HepG2 (cell line): ENCODE results near the gene ZFP62. TPM values are rescaled to one million over a fixed set of nuclear protein-coding genes. Genes with fewer than 3 reads are reported as not detected.

ENCODE experiments used
- KDM2A ChIP-seq: sonication (generic); formaldehyde crosslinking; IDR thresholded peaks from 2 replicates; pipeline ENCODE4 v1.4.0; 2020; ENCODE audit warnings: low read depth, missing genetic modification reagents, borderline replicate concordance
- MYC ChIP-seq: sonication (generic); formaldehyde crosslinking; IDR thresholded peaks from 2 replicates; pipeline ENCODE4 v1.9.0; 2021; ENCODE audit warnings: missing genetic modification reagents, borderline replicate concordance
- NFYC ChIP-seq: IDR thresholded peaks from 2 replicates; pipeline ENCODE4 v1.6.1; 2016; ENCODE audit warnings: missing genetic modification reagents, missing compliant biosample characterization
- POGZ ChIP-seq: sonication (generic); formaldehyde crosslinking; IDR thresholded peaks from 2 replicates; pipeline ENCODE4 v1.4.0; 2020; ENCODE audit warnings: mild to moderate bottlenecking, missing genetic modification reagents
- XBP1 ChIP-seq: sonication (generic); formaldehyde crosslinking; IDR thresholded peaks from 2 replicates; pipeline ENCODE4 v1.5.0; 2020; ENCODE audit warnings: missing genetic modification reagents
- ZNF234 ChIP-seq: sonication (generic); formaldehyde crosslinking; conservative IDR thresholded peaks from 2 replicates; pipeline ENCODE4 v1.5.1; 2020; ENCODE audit warnings: mild to moderate bottlenecking, missing genetic modification reagents
- ZNF678 ChIP-seq: sonication (generic); formaldehyde crosslinking; IDR thresholded peaks from 2 replicates; pipeline ENCODE4 v1.4.0; 2020; ENCODE audit warnings: mild to moderate bottlenecking, missing genetic modification reagents
- polyA plus RNA-seq, 8 experiments: library from polyadenylated mRNA; depleted of rRNA in 3 of 8; stranded (reverse) in 7 of 8; unstranded in 1 of 8; fragments of >200 nt; fragmentation: Illumina TruSeq in 4 of 8; extraction: Trizol in 4 of 8; gene quantifications; 2 replicates each; pipeline versions ENCODE4 v1.2.1 to v1.2.3, GENCODE V29; 2011 to 2016; ENCODE audit warnings: low read depth in 4 of 8, missing spikeins in 1 of 8, mixed read lengths in 1 of 8; ENCODE audit not compliant: insufficient read depth in 1 of 8
- total RNA-seq, 5 experiments: library from RNA; depleted of rRNA; stranded (reverse); fragments of >200 nt; fragmentation: Illumina TruSeq; extraction: Trizol; gene quantifications; 2 replicates each; pipeline ENCODE4 v1.2.3, GENCODE V29; 2016; ENCODE audit warnings: low read depth in 1 of 5
- TF ChIP-seq, protein P1 (sequence below): sonication (generic); formaldehyde crosslinking; IDR thresholded peaks from 2 replicates; pipeline ENCODE4 v1.5.1; 2020; ENCODE audit warnings: mild to moderate bottlenecking, missing genetic modification reagents, borderline replicate concordance
- TF ChIP-seq, protein P2 (sequence below): sonication (generic); formaldehyde crosslinking; conservative IDR thresholded peaks from 2 replicates; pipeline ENCODE4 v1.8.0; 2022; ENCODE audit warnings: mild to moderate bottlenecking, moderate library complexity, missing genetic modification reagents

The ZFP62 gene
- total and polyA plus RNA-seq, 2 of the 13 experiments (the other 11 are each of a cell fraction or from before 2014, with no cell fraction given): 8.2 to 19.4 TPM

GRCh38 chr5:180810210-180810958 lies 50.7 kb downstream of the ZFP62 start (continued):
- TF ChIP-seq, protein P1, sequence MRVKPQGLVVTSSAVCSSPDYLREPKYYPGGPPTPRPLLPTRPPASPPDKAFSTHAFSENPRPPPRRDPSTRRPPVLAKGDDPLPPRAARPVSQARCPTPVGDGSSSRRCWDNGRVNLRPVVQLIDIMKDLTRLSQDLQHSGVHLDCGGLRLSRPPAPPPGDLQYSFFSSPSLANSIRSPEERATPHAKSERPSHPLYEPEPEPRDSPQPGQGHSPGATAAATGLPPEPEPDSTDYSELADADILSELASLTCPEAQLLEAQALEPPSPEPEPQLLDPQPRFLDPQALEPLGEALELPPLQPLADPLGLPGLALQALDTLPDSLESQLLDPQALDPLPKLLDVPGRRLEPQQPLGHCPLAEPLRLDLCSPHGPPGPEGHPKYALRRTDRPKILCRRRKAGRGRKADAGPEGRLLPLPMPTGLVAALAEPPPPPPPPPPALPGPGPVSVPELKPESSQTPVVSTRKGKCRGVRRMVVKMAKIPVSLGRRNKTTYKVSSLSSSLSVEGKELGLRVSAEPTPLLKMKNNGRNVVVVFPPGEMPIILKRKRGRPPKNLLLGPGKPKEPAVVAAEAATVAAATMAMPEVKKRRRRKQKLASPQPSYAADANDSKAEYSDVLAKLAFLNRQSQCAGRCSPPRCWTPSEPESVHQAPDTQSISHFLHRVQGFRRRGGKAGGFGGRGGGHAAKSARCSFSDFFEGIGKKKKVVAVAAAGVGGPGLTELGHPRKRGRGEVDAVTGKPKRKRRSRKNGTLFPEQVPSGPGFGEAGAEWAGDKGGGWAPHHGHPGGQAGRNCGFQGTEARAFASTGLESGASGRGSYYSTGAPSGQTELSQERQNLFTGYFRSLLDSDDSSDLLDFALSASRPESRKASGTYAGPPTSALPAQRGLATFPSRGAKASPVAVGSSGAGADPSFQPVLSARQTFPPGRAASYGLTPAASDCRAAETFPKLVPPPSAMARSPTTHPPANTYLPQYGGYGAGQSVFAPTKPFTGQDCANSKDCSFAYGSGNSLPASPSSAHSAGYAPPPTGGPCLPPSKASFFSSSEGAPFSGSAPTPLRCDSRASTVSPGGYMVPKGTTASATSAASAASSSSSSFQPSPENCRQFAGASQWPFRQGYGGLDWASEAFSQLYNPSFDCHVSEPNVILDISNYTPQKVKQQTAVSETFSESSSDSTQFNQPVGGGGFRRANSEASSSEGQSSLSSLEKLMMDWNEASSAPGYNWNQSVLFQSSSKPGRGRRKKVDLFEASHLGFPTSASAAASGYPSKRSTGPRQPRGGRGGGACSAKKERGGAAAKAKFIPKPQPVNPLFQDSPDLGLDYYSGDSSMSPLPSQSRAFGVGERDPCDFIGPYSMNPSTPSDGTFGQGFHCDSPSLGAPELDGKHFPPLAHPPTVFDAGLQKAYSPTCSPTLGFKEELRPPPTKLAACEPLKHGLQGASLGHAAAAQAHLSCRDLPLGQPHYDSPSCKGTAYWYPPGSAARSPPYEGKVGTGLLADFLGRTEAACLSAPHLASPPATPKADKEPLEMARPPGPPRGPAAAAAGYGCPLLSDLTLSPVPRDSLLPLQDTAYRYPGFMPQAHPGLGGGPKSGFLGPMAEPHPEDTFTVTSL (CRISPR knock-in tag): peak; percentile 75
- 0 out of 2 replicates have a peak, but pooled peaks have one; percentile 18 for TF ChIP-seq XBP1 (CRISPR knock-in tag)
- TF ChIP-seq POGZ: peak; percentile 58; the same call in 1 of the 2 replicates
- TF ChIP-seq ZNF234 (CRISPR knock-in tag): no peak
- TF ChIP-seq NFYC (CRISPR knock-in tag): no peak
- peak; percentile 93 for TF ChIP-seq MYC (CRISPR knock-in tag)
- TF ChIP-seq KDM2A (CRISPR knock-in tag): peak; percentile 88; the same call in 1 of the 2 replicates
- peak; percentile 58; the same call in 1 of the 2 replicates for TF ChIP-seq ZNF678 (CRISPR knock-in tag)
- TF ChIP-seq, protein P2, sequence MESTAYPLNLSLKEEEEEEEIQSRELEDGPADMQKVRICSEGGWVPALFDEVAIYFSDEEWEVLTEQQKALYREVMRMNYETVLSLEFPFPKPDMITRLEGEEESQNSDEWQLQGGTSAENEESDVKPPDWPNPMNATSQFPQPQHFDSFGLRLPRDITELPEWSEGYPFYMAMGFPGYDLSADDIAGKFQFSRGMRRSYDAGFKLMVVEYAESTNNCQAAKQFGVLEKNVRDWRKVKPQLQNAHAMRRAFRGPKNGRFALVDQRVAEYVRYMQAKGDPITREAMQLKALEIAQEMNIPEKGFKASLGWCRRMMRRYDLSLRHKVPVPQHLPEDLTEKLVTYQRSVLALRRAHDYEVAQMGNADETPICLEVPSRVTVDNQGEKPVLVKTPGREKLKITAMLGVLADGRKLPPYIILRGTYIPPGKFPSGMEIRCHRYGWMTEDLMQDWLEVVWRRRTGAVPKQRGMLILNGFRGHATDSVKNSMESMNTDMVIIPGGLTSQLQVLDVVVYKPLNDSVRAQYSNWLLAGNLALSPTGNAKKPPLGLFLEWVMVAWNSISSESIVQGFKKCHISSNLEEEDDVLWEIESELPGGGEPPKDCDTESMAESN: peak; percentile 84
